Lower leg skin (tissue), 3 donors: ENCODE measurements around the gene MACF1.

Source experiments
- POLR2A ChIP-seq, 2 donors: fragments of 450-650 bp; IDR thresholded peaks; one replicate each; pipeline ENCODE4 v1.6.1; 2016 to 2017; ENCODE audit warnings: antibody characterized with exemption in 2 of 2, mild to moderate bottlenecking in 1 of 2, moderate library complexity in 1 of 2
- TF ChIP-seq, protein P1 (sequence below), 3 donors: fragments of 450-650 bp; IDR thresholded peaks; one replicate each; pipeline ENCODE4 v1.5.1; 2016; ENCODE audit warnings: antibody characterized with exemption in 3 of 3, mild to moderate bottlenecking in 3 of 3, moderate library complexity in 2 of 3

GRCh38 chr1:39324888-39325287 lies 120.4 kb downstream of the MACF1 start:
- TF ChIP-seq POLR2A (IDR thresholded peaks at IDR 0.05): no peak
- TF ChIP-seq, protein P1, sequence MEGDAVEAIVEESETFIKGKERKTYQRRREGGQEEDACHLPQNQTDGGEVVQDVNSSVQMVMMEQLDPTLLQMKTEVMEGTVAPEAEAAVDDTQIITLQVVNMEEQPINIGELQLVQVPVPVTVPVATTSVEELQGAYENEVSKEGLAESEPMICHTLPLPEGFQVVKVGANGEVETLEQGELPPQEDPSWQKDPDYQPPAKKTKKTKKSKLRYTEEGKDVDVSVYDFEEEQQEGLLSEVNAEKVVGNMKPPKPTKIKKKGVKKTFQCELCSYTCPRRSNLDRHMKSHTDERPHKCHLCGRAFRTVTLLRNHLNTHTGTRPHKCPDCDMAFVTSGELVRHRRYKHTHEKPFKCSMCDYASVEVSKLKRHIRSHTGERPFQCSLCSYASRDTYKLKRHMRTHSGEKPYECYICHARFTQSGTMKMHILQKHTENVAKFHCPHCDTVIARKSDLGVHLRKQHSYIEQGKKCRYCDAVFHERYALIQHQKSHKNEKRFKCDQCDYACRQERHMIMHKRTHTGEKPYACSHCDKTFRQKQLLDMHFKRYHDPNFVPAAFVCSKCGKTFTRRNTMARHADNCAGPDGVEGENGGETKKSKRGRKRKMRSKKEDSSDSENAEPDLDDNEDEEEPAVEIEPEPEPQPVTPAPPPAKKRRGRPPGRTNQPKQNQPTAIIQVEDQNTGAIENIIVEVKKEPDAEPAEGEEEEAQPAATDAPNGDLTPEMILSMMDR (IDR thresholded peaks at IDR 0.05): no peak
